CD4-positive, alpha-beta T cell treated with Interleukin-4 for 4 hours (primary cell): ENCODE measurements around the gene NSUN3.

ENCODE experiments used
- DNase-seq: peaks from one replicate; pipeline ENCODE4 v3.0.0-alpha.2; 2020

NSUN3 gene

DNA sequence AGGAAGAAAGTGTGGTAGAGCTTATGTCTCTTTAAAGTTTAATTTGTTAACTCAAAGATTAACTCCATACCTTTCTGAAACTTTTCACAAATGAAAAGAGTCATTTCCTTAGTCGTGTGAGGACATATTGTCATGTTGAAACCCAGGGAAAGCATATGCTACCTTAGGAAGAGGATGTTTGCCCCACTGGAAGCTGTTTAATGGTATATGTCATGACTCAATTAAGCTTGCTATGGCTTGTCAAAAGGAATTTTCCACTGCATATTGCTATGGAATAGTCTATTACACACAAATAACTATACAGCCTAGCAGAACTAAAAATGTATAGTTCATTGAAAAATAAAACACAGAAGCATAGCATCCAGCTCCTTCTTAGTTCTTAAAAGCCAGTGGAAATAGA, 69.9 kb downstream of the NSUN3 start:
- DNase-seq: no peak

DNA sequence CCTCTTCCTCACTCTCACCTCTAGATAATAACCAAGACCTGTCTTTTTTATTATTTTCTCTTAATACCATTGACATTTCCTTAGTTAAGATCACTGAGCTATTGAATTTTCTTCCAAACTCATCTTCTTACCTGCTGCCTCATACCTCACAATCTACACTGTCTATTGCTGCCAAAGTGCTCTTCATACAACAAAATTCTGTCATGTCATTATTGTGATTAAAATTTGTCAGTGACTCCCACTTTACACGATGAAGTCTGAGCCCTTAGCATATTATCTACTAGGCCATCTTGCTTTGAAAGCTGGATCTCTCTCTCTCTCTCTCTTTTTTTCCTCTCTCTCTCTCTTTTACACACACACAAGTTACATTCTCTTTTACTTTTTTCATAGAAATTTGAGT, 73.3 kb downstream of the NSUN3 start:
- DNase-seq: no peak

DNA sequence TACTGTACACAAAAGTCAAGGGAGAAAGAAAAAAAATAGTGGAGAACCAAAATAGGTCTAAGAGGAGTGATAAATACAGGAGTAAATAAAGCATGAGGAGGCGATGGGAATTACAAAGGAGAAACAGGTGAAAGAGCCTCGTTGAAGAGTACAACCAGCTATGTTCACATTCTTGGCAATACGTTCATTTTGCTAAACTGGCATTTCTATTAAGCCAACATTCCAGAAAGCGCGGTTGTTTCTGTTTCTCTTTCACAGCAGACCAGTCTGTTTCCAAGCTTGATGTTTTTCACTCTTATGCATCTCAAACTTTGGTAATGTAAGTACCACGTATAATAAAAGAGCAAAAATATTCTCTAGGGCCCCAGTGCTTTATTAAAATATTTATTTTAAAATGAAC, 74.5 kb downstream of the NSUN3 start:
- no peak for DNase-seq

DNA sequence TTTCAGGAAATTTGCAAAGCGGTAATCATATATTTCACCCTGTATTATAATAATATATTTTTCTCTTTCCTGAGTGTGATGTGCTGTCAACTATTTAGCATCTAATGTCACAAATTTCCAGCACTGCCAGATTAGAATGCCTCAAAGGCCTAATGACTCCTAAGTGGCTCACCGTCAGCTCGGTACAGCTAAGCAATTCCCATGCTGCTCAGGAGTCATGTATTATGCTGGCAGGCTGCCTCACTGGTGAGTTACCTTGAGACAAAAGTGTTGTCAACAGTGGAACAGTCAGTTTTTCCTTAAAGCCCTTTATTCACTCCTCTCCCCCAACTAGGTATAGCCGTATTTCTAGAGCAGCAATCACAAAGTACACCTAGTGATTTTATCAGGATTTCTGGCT, 83.6 kb downstream of the NSUN3 start:
- DNase-seq: no peak

DNA sequence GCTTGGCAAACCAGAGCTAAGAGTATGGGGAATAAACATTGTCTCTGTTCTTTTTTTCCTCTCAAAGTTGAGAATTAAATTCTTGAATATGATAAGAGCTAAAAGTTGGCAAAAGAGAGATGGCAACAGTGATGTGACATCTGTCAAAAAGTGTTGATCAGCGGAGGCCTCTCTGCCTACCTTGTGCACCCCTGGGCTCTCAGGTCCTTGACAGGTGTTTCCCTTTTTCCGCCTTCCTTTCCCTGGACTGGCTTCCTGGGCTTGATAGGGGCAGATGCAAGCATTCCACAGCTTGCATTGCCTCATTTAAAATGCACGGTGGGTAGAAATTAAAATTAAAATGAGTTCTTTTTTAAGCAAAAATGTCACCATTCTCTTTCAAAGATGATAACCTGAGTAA, 84.2 kb downstream of the NSUN3 start:
- DNase-seq: no peak

DNA sequence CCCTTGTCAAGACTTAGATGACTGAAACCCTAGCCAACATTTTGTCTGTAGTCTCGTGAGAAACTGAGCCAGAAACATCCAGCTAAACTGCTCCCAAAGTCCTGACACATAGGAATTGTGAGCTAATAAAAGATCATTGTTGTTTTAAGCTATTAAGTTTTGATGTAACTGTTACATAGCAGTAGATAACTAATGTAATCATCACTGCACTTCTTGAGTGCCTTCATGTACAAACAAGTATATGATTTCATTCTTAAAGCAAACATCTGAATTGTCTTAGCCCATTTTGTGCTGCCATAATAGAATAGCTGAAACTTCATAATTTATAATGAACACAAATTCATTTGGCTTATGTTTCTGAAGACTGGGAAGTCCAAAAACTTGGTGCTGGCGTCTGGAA, 87.3 kb downstream of the NSUN3 start:
- no peak for DNase-seq

DNA sequence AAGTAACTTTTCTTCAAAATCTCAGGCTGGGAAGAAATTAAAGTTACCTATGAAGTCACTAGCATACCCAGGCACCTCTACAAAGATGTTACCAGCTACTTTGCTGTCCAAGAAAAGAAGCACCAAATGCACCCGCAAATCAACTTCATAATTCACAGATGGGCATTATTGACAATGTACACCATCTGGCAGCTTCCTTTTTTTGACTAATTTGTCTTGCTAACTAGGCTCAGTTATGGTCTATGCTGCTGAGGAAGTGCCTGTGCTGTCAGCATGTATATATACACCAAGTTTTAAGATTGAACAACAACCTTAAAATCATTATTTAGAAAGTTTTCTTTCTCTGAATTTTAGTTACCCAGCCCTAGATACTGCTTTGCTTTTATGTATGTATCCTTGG, 93.8 kb downstream of the NSUN3 start:
- no peak for DNase-seq

DNA sequence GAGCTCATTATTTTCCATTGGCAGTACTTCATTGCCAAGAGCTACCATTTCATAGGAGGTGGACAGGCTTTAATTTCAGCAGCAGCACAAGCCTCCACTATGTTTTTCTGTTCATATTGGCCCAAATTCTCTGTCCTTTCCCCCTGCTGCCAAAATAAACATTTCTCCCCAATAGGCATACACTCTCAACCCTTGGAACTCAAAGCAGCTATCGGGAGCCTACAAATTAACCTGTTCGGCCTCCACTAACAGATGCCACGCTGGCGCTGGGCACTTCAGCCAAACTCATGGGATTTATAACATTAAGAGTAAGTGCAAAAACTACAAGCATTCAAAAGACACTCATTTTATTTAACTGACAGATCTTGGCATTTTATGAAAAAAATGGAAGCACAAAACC, 95.7 kb downstream of the NSUN3 start:
- no peak for DNase-seq

DNA sequence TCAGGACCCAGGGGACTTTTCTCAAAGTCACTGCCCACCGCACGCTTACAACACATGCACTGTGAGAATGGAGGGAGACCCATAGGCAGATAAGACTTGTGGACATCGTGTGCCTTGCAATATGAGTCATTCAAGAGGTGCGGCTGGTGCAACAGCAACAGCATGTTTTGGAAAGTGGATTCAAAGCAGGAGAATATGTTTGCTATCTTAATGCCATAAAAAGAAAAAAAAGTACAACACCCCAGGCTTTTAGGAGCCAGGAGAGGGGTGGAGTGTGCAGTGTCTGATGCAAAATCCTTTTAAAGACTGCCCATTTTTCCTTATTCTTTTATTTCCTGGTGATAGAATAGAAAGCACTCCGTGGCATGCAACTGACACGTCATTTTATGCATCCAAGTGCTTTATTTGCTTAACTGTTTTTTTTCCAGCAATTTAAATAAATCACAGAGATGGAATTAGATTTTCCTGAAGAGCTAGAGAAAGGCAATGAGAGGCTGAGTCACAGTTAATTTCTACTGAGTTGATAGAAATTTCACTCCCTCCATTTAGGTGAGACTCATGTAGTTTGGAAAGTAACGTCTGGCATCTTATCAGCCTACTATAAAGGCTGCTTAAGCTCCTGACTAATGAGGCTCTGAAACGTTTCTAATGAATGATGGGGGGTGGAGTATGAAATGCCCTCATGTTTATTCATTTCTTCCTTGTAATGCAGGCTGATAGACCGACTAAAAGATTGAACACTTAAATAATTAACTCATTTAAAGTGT, 96.4 kb downstream of the NSUN3 start:
- no peak for DNase-seq

DNA sequence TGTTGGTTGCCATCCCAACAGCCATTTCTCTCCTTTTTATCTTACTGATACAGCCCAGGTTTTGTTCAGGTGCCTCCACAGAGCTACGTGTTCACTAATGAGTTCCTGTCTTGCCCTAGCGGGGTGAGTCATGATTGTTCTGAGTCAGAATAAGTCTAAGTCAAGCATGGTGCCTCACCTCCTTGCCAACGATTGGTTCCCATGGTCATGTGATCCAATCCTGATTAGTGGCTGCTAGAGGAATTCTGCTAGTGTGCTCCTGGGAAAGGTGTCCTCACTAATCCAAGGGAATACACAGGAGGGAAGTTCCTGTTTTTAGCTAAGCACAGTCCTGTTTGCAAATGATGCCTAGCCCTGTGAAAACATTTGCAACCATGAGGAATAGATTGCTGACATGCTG, 99.8 kb downstream of the NSUN3 start:
- DNase-seq: no peak

DNA sequence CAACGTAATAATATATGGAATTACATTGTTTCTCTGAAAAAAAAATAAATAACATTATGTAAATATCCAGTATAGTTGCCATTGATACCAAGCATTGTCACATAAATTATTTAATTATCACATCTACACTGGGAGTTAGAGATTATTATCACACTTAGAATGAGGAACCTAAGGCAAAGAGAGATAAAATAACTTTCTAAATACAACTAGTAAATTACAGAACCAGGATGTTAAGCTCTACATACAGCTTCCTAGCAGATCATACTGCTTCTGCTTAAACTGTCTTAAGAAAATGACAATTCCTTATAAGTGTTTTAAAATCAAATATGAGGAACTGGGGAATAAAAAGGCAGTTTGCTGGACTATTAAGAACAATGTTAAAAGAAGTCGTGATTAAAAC, 104.5 kb downstream of the NSUN3 start:
- no peak for DNase-seq

DNA sequence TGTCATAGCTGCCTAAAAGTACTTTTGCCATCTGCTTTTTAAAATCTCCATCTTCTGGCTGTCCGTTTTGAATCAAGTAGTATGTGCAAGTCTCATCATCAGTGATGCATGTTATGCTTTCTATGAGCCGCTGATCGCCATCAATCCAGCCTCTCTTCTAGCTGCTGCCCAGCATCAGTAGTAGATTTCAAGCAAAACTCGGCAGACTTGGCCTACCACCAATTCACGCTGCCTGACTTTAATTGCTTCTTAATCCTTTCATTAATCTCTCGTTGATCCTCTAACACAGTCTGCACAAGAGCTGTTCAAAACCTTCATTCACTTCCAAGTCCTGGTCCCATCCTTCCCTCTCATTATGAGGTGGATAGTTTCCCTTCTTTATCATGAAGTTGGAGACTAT, 104.9 kb downstream of the NSUN3 start:
- no peak for DNase-seq

DNA sequence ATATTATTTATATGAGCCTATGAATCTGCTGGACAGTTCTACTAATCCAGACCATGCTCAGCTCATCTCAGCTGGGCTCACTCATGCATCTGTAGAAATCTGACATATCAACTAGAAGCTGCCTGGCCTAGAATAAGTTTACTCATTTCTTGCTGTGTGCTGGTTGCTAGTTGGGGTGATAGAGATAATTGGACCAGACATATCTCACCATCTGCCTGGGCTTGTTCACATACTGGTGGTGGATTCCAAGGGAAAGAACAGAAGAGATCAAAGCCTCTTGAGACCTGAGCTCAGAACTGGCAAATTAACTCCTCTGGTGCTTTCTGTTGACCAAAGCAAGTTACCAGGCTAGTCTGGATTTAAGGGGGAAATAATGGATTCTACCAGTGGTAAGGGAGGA, 109.1 kb downstream of the NSUN3 start:
- DNase-seq: no peak

DNA sequence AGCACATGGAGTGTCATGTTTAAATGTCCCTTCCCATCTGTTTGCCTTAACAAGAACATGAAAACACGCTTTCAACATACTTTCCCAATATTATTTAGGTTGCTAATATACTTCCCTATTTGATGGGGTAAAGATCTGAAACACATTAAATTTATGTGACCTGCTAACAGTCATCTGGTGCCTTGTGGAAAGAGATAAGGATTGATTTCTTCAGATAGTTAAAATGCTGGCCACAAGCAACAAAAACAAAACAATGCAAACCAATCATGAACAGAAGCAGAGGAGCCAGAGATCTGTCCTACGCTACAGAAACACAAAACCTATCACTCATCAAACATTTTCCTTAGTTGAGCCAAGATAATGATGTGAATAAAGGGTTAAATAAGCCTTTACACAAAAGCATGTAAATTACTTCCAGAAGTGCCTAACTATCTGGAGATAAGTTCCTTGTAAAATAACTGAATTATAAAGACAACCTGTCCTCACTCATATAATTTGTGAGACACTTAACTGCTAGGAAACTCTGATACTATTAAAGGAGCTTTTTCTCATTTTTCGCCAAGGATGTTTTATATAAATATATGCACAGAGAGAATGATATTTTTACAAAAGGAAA, 109.9 kb downstream of the NSUN3 start:
- DNase-seq: no peak

DNA sequence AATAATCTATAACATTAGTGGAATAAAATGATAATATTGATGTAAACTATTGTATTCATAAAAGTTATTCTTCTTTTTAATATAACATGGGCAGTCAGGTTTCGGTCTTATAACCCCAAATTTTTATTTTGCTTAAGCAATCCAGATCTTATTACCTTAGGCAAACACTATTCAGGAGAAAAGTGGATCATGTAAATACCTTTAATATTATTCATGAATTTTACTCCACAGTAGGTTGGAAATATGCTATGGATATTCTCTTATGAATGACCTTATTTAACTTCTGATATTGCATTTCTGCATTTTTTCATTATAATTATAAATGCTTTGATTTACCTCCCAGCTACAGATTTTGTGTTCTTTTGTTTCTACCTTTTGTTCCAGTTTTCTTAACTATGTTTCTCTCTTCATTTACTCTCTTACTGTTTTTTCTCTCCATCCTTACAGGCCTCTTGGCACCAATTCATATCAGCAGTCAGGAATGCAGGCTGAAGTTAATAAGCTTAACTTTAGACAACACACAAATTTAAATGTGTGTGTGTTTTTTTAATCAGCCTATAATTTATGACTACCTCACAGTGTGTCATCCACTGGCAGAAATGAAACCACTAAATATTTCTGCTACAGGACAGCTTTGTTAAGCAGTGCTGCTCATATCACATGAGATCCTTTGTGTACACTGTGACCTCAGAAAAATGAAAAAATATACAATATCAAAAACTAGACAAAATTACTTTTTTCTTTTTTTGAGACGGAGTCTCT, 111.0 kb downstream of the NSUN3 start:
- DNase-seq: no peak

DNA sequence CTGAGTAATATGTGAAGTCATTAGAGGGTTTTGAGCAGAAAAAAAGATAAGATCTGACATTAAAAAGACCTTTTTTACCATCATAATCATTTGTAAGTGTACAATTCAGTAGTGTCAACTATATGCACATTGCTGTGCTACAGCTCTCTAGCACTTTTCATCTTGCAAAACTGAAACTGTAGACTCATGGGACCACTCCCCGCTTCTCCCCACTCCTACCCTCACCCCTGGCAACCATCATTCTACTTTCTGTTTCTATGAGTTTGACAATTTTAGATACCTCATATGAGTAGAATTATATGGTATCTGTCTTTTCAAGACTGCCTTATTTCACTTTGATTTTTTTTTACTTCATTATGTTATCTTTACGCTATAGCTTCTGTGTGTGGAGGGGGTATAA, 112.8 kb downstream of the NSUN3 start:
- DNase-seq: no peak

DNA sequence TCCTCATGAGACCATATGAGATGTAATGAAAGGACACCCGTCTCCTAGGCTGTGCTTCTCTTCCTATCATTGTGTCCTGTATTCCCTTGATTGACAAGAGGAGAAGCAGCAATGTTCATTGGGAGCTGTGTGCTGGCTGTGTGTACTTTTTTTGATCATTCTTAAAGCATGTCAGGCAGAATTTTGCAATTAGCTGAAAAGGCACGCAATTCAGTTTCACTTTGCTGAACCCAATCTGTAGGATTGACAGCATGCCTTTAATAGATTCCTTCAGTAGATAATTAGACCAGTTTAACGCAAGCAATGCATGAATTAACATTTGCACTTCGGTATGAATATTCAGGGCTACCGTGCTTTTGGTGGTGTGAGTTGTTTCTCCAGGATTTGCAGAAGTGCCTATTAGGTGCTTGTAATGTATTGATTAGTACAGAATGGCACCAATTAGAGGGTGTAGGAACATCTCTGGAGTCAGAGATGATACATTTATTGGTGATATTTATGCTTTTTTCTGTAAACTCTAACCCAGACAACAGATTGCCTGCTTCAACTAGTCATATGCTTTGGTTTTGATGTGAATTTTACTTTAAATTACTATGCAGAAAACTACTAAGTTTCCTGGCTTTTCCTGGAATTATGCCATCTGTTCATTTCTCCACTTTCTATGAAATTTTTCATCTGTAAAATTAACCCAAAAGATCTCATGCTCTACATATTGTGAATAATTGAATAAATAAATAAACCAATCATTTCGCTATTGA, 114.3 kb downstream of the NSUN3 start:
- DNase-seq: no peak
